HS-27A (cell line): Measurements from ENCODE around the gene ANK3.

Experiments used
- DNase-seq: peaks from one replicate; pipeline ENCODE4 v3.0.0-alpha.2; 2012; ENCODE audit warnings: low read depth, missing footprints

Gene ANK3

GRCh38 chr10:60175441-60175971 is 214.2 kb downstream of the ANK3 start:
- no peak for DNase-seq

GRCh38 chr10:60172363-60172990 is 217.2 kb downstream of the ANK3 start:
- DNase-seq = no peak

GRCh38 chr10:60171436-60172013 is 218.2 kb downstream of the ANK3 start:
- DNase-seq = no peak

- no peak for DNase-seq
Measured at GRCh38 chr10:60170250-60170649, 219.4 kb downstream of the ANK3 start.

GRCh38 chr10:60169111-60169510 is 220.6 kb downstream of the ANK3 start:
- DNase-seq = no peak

- no peak for DNase-seq
Measured at GRCh38 chr10:60167050-60167449, 222.6 kb downstream of the ANK3 start.

GRCh38 chr10:60163786-60164185 is 225.9 kb downstream of the ANK3 start:
- DNase-seq = no peak

GRCh38 chr10:60162631-60163030 is 227.0 kb downstream of the ANK3 start:
- DNase-seq = no peak

- DNase-seq = no peak
Measured at GRCh38 chr10:60155943-60156683, 233.6 kb downstream of the ANK3 start.

- DNase-seq = no peak
Measured at GRCh38 chr10:60155099-60155877, 234.4 kb downstream of the ANK3 start.

- no peak for DNase-seq
Measured at GRCh38 chr10:60149003-60149402, 240.7 kb downstream of the ANK3 start.

- peak; percentile 23 for DNase-seq
Measured at GRCh38 chr10:60148266-60148840, 241.3 kb downstream of the ANK3 start.

GRCh38 chr10:60147576-60148265 is 242.0 kb downstream of the ANK3 start:
- no peak for DNase-seq

GRCh38 chr10:60147025-60147424 is 242.7 kb downstream of the ANK3 start:
- no peak for DNase-seq

GRCh38 chr10:60144099-60144498 is 245.6 kb downstream of the ANK3 start:
- no peak for DNase-seq

GRCh38 chr10:60142736-60143135 is 246.9 kb downstream of the ANK3 start:
- DNase-seq = no peak

- no peak for DNase-seq
Measured at GRCh38 chr10:60141896-60142559, 247.6 kb downstream of the ANK3 start.

GRCh38 chr10:60140651-60141632 is 248.7 kb downstream of the ANK3 start:
- DNase-seq = no peak

- no peak for DNase-seq
Measured at GRCh38 chr10:60139798-60140566, 249.7 kb downstream of the ANK3 start.
